HG02759 (cell line): Measurements from ENCODE around the gene PTPRU.

ENCODE experiments used
- ATAC-seq: cut with Tn5 transposase; IDR thresholded peaks from one replicate; pipeline ENCODE4 v1.9.1; 2021; ENCODE audit warnings: mild to moderate bottlenecking, moderate library complexity; ENCODE audit not compliant: unreplicated experiment

The PTPRU gene

GRCh38 chr1:29243871-29244200, 7.5 kb downstream of the PTPRU start:
- no peak for ATAC-seq

GRCh38 chr1:29245261-29245660, 8.9 kb downstream of the PTPRU start:
- ATAC-seq, result no peak

- no peak for ATAC-seq
Observed at GRCh38 chr1:29245876-29246275, 9.6 kb downstream of the PTPRU start.

- ATAC-seq, result no peak
Observed at GRCh38 chr1:29247044-29247443, 10.7 kb downstream of the PTPRU start.

GRCh38 chr1:29247571-29248273, 11.4 kb downstream of the PTPRU start:
- no peak for ATAC-seq

- ATAC-seq, result no peak
Observed at GRCh38 chr1:29248409-29248808, 12.1 kb downstream of the PTPRU start.

GRCh38 chr1:29249170-29249691, 12.9 kb downstream of the PTPRU start:
- no peak for ATAC-seq

GRCh38 chr1:29249951-29250581, 13.7 kb downstream of the PTPRU start:
- no peak for ATAC-seq

GRCh38 chr1:29251164-29252124, 15.1 kb downstream of the PTPRU start:
- no peak for ATAC-seq

- ATAC-seq, result no peak
Observed at GRCh38 chr1:29253180-29253579, 16.9 kb downstream of the PTPRU start.

GRCh38 chr1:29254346-29254745, 18.0 kb downstream of the PTPRU start:
- no peak for ATAC-seq

GRCh38 chr1:29255134-29255666, 18.9 kb downstream of the PTPRU start:
- no peak for ATAC-seq

- no peak for ATAC-seq
Observed at GRCh38 chr1:29256394-29256793, 20.1 kb downstream of the PTPRU start.

- no peak for ATAC-seq
Observed at GRCh38 chr1:29256979-29257804, 20.9 kb downstream of the PTPRU start.

- no peak for ATAC-seq
Observed at GRCh38 chr1:29258189-29258975, 22.1 kb downstream of the PTPRU start.

- ATAC-seq, result no peak
Observed at GRCh38 chr1:29258976-29259801, 22.9 kb downstream of the PTPRU start.

GRCh38 chr1:29259802-29260441, 23.6 kb downstream of the PTPRU start:
- ATAC-seq, result no peak

- ATAC-seq, result no peak
Observed at GRCh38 chr1:29260531-29260930, 24.2 kb downstream of the PTPRU start.
